Uterus (tissue), 4 donors: ENCODE data around the gene RPRD1B. TPM values are rescaled to one million over a fixed set of nuclear protein-coding genes. Genes with fewer than 3 reads are reported as not detected.

Source experiments
- DNase-seq, 2 donors: peaks; one replicate each; pipeline ENCODE4 v3.0.0-alpha.2; 2019 to 2020
- H3K27ac ChIP-seq, 2 donors: fragments of 200-600 bp; sonication (generic); 1 replicate in 1 of 2; 2 replicates in 1 of 2; pipeline ENCODE4 v1.5.1; 2016 to 2018
- H3K27me3 ChIP-seq, 2 donors: fragments of 200-600 bp; sonication (generic); one replicate each; pipeline ENCODE4 v1.5.1; 2018 to 2019; ENCODE audit warnings: control low read depth in 1 of 2
- H3K36me3 ChIP-seq, 2 donors: fragments of 200-600 bp; sonication (generic); one replicate each; pipeline ENCODE4 v1.5.1; 2019; ENCODE audit warnings: control low read depth in 1 of 2
- H3K4me1 ChIP-seq, 2 donors: fragments of 200-600 bp; sonication (generic); one replicate each; pipeline ENCODE4 v1.5.1; 2018 to 2019; ENCODE audit warnings: control low read depth in 1 of 2
- H3K4me3 ChIP-seq, 2 donors: fragments of 200-600 bp; sonication (generic); 1 replicate in 1 of 2; 2 replicates in 1 of 2; pipeline ENCODE4 v1.5.1; 2018 to 2019; ENCODE audit warnings: mild to moderate bottlenecking in 1 of 2
- H3K9me3 ChIP-seq, 2 donors: fragments of 200-600 bp; sonication (generic); one replicate each; pipeline ENCODE4 v1.5.1; 2019; ENCODE audit warnings: control low read depth in 1 of 2
- CTCF ChIP-seq, 4 experiments: fragments of 200-600 bp in 2 of 4; fragments of 450-650 bp in 2 of 4; sonication (generic) in 2 of 4; IDR thresholded peaks; one replicate each; pipeline ENCODE4 v1.5.1; 2016 to 2019; ENCODE audit warnings: antibody characterized with exemption in 4 of 4, mild to moderate bottlenecking in 2 of 4, moderate library complexity in 1 of 4
- POLR2A ChIP-seq, 2 donors: fragments of 450-650 bp; IDR thresholded peaks; one replicate each; pipeline ENCODE4 v1.6.1; 2016; ENCODE audit warnings: antibody characterized with exemption in 2 of 2, mild to moderate bottlenecking in 1 of 2, moderate library complexity in 1 of 2
- intact Hi-C: fragments of 100-400 bp; cut with DNase I; formaldehyde crosslinking; loops from one replicate; pipeline ENCODE4 v1.15.1; 2023; ENCODE audit warnings: low total_unique reads
- total RNA-seq, 4 donors: library from RNA; depleted of rRNA in 3 of 4; stranded (reverse); fragments of >200 nt in 3 of 4; gene quantifications; one replicate each; pipeline versions ENCODE4 v1.1.0 to v1.2.4, GENCODE V29; 2014 to 2023
- donor health status: DM: yes; HTN: yes; CAD: no.

The RPRD1B gene
- total RNA-seq = 10 to 100 TPM in 3 of 4 donors, 1 to 10 TPM in 1; 7.9 to 71.3 (median 26.1) TPM

GRCh38 chr20:38033330-38034107 lies at the start of gene RPRD1B, which contains the start of gene TTI1:
RPRD1B (plus strand) TSS chr20:38033746; CDS start chr20:38033948, 202 bp downstream.
TTI1 (minus strand) TSS chr20:38033456; CDS start chr20:38013816, 19,640 bp downstream.
- peak; percentile 89 to 93 for DNase-seq
- TF ChIP-seq POLR2A (IDR thresholded peaks at IDR 0.05) (peak; percentile 31 to 64), CTCF (IDR thresholded peaks at IDR 0.05) (peak in 1 of 4 experiments; percentile 19)
- no peaks in the 10 kb centered on the region for H3K9me3 ChIP-seq
- H3K36me3 ChIP-seq = no peaks in the 10 kb centered on the region
- H3K4me1 ChIP-seq = peaks cover 3 to 8% of the 10 kb centered on the region in 2 donors
- intact Hi-C loops = no loop called here
- no peaks in the 10 kb centered on the region for H3K27me3 ChIP-seq
- H3K27ac ChIP-seq = peak within 1 kb of the TSS; percentile 95
- peak within 1 kb of the TSS; percentile 85 to 98 for H3K4me3 ChIP-seq

DNA sequence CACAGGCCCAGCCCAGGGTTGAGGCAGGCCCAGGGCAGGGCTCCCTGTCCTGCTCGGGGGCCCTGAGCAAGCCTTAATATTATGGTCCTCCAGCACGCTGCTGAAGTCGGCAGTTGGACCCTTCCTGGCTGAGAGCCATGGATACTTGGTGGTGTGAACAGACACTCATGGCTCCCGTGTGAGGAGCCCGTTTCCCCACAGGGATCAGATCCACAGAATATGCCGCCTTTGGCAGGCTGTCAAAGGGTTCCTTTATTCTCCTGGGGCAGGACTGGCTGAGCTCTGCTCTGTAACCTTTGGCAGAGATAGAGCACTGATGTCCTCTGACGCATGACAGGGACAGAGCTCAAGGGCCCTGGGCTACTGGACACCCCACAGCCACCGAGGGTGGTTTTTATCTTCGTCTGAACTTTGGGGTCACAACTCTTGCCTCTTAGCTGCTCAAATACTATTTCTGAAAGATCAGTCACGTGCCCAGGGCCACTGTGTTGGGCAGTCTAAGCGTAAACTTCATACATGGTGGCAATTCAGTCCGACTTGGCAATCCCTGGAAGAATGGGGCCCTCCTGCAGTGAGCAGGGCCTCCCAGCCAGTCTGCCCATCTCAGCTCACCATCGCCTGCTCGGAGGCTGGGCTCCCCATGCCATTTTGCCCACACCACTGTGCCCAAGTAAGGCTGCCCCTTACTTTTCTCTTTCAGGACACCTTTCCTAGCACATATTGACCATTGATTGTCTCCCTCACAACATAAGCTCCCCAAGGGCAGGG lies 49.3 kb upstream of the RPRD1B start:
- H3K4me1 ChIP-seq = no peaks in the 10 kb centered on the region
- no peaks in the 10 kb centered on the region for H3K9me3 ChIP-seq
- DNase-seq = peak in 1 of 2 donors; percentile 19
- no peak overlapping the region for H3K27ac ChIP-seq
- intact Hi-C loops = no loop called here
- no peak for TF ChIP-seq CTCF (IDR thresholded peaks at IDR 0.05)
- TF ChIP-seq POLR2A (IDR thresholded peaks at IDR 0.05) = no peak
- no peaks in the 10 kb centered on the region for H3K36me3 ChIP-seq
- H3K4me3 ChIP-seq = no peak overlapping the region
- no peaks in the 10 kb centered on the region for H3K27me3 ChIP-seq

DNA sequence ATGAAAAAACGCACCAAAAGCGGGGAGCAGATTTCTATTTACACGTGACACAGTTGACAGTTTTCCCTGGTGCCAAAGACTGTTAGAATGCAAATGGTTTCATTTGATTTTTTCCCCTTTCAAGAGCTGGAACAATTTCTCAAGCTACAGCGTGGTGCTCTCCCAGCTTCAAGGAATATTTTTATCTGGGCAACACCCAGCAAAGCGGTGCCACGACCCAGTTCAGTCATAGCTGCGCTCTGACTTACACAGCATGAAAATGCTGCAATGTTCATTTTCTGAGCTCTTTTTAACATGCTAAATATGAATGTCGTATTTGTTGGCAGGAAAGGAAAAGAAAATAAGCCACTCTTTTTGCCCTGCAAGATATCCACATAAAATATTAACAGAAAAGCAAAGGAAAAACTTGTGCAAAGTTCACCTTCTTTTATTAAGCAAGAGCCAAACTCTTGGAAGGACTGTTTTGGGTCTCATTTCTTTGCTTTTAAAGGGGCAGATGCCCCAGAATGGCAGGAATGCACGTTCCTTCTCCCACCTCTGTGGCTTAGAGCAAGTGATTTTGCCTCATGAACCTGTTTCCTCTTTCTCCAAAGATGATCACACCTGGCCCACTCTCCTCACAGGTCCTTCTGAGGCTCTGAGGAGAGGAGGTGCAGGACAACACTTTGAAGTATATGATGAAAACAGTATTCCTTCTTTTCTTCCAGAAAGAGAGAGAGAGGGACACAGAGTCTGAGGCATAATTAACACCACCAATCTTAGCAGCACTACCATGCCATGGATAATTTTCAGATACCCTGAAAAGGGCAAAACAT lies 47.3 kb upstream of the RPRD1B start:
- Histone ChIP-seq H3K4me1 (no peaks in the 10 kb centered on the region), H3K27me3 (no peaks in the 10 kb centered on the region), H3K9me3 (no peaks in the 10 kb centered on the region), H3K36me3 (no peaks in the 10 kb centered on the region), H3K27ac (no peak overlapping the region), H3K4me3 (no peak overlapping the region)
- TF ChIP-seq POLR2A (IDR thresholded peaks at IDR 0.05) (no peak), CTCF (IDR thresholded peaks at IDR 0.05) (no peak)
- intact Hi-C loops = no loop called here
- no peak for DNase-seq

GRCh38 chr20:37986873-37987601 lies 46.5 kb upstream of the RPRD1B start:
- intact Hi-C loops = no loop called here
- H3K4me1 ChIP-seq = no peaks in the 10 kb centered on the region
- TF ChIP-seq CTCF (IDR thresholded peaks at IDR 0.05) (no peak), POLR2A (IDR thresholded peaks at IDR 0.05) (no peak)
- no peaks in the 10 kb centered on the region for H3K9me3 ChIP-seq
- no peaks in the 10 kb centered on the region for H3K36me3 ChIP-seq
- peak in 1 of 2 donors; percentile 23 for DNase-seq
- no peak overlapping the region for H3K27ac ChIP-seq
- H3K4me3 ChIP-seq = no peak overlapping the region
- no peaks in the 10 kb centered on the region for H3K27me3 ChIP-seq
